GM18502 (cell line): ENCODE results near the gene ELAPOR2.
"Not testable (repeated sequence)": the region's sequence is repeated elsewhere in the genome, so short reads cannot be mapped to it uniquely, and the experiment has no call there.

Experiments
- ATAC-seq: cut with Tn5 transposase; IDR thresholded peaks from one replicate; pipeline ENCODE4 v1.9.1; 2021; ENCODE audit warnings: mild to moderate bottlenecking; ENCODE audit not compliant: unreplicated experiment, poor library complexity

Gene ELAPOR2, protein sequence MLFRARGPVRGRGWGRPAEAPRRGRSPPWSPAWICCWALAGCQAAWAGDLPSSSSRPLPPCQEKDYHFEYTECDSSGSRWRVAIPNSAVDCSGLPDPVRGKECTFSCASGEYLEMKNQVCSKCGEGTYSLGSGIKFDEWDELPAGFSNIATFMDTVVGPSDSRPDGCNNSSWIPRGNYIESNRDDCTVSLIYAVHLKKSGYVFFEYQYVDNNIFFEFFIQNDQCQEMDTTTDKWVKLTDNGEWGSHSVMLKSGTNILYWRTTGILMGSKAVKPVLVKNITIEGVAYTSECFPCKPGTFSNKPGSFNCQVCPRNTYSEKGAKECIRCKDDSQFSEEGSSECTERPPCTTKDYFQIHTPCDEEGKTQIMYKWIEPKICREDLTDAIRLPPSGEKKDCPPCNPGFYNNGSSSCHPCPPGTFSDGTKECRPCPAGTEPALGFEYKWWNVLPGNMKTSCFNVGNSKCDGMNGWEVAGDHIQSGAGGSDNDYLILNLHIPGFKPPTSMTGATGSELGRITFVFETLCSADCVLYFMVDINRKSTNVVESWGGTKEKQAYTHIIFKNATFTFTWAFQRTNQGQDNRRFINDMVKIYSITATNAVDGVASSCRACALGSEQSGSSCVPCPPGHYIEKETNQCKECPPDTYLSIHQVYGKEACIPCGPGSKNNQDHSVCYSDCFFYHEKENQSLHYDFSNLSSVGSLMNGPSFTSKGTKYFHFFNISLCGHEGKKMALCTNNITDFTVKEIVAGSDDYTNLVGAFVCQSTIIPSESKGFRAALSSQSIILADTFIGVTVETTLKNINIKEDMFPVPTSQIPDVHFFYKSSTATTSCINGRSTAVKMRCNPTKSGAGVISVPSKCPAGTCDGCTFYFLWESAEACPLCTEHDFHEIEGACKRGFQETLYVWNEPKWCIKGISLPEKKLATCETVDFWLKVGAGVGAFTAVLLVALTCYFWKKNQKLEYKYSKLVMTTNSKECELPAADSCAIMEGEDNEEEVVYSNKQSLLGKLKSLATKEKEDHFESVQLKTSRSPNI

DNA sequence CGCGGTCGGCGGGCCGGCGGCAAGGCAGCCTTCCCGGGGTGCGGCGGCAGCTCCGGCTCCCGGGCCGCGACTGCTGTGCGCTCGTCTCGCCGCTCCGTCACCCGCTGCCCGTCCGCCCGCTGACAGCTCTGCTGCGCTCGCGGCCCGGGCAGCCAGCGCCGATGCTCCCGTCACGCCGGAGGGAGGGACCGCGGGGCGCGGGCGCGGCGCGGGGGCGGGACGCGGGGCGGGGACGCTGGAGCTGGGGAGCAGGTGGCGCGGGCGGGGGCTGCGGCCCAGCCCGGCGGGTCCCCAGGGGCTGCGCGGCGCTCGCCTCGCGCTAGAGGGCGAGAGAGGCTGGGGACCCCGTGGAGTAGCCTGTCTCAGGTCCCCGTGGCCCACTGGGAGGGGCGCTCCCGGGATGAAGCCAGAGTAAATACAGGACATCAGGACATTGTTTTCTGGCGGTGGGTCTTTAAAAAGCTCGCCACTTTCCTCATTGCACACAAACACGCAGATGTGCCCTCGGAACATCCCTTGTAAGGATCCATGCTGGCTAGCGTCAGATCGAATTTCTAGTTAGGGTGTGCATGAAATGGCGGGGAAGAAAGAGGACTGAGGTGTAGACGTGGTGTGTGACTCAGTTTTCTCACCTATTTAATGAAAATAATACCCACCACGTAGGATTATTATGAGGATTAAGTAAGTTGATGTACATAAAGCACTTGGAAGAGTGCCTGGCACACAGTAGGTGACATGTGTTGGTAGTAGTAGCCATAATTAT, at the start of gene ELAPOR2:
Gene ELAPOR2 (minus strand): TSS at position 130 of the 763 bp plus-strand sequence. CDS start 141 bp downstream, outside the sequence.
- ATAC-seq = peak; percentile 95

DNA sequence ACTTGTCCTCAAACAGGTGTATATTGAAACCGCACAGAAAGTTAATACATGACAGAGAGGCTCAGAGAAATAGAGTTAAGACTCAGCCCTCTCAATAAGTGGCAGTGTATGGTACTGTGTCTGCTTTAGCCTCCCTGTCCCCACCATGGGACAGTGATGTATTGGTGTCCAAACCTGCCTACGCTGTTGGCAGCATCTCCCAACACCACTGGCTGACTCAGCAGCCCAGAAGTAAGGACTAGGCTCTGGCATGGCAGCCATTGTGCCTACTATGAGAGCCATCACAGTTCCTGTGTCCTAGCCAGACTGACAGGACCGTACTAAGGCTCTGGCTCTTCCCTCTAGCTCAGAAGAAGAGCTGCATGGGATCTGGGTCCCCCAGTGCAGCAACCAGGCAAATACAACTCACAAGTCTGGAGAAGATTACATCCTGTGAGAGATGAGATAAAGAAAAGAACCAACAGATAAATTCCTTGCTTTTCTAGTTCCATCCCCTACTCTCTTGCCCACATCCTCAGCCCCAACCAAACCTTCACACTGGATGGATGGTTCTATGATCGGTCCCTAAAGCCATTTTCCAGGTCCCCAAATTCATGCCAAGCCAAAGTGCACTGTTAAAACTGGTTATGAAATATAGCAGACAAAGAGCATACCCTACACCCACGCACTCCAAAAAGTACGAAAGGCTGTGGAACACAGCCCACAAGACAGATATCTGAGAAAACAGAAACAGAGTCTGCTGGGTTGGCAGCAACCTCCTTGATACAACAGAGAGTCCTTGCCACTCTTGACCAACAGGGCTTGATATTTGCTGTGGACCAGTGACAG, 48.7 kb upstream of the ELAPOR2 start:
- ATAC-seq = no peak

DNA sequence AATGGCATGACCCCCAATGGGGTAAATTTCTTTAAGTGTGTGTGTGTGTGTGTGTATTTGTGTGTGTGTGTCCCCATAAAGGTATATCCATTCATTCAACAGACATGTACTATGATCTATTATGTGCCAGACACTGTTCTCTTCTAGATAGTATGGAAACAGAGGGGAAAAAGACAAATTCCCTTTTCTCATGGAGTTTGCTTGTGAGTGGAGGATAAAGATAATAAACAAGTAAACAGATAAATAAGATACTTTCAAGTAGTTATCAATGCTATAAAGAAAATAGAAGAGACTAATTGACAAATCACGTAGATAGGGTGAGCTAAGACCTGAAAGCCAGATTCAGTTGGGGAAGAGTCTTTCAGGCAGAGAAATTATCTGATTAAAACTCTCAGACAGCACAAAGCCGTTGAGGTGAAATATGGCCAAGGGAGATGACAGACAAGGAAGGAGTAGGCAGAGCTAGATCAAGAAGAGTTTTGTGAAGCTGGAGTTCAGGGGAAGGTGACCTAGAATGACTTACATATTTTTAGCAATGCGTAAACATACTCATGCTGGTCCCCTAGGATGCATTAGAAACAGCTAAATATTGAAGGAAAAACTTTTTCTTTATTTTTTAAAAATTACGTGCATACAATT, 47.6 kb upstream of the ELAPOR2 start:
- no peak for ATAC-seq

DNA sequence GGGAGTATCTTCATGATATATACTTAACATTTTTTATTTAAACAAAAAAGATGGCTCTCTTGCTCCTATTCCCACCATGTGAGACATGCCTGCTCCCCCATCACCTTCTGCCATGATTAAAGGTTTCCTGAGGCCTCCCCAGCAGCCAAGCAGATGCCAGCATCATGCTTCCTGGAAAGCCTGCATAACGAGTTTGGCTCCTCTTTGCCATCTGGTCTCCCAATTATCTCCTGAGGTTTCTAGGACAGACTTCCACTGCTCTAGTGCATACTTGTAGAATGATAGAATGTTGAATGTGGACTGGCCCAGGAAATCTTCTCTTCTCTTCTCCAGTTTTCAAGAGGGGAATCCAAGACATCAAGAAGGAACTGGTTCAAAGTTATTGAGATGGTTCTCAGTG, 45.9 kb upstream of the ELAPOR2 start:
- ATAC-seq = no peak

DNA sequence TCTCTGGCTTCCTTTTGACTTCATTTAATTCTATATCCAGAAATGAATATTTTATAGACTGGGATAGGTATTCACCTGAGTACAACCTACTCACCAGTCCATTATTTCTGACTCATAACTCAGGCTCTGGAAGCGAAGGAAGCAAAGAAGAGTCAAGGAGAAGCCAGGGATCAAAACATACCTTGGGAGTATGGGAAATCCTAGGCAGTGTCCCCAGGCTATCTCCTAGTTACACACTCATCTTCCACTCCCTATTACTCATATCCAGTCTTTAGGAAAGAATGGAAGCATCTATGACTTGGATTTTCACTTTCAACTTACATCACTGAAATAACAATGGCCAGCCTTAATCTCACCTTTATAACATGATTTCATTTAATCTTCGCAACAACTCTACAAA, 40.9 kb upstream of the ELAPOR2 start:
- no peak for ATAC-seq

DNA sequence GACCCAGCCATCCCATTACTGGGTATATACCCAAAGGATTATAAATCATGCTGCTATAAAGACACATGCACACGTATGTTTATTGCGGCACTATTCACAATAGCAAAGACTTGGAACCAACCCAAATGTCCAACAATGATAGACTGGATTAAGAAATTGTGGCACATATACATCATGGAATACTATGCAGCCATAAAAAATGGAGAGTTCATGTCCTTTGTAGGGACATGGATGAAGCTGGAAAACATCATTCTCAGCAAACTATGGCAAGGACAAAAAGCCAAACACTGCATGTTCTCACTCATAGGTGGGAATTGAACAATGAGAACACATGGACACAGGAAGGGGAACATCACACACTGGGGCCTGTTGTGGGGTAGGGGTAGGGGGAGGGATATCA, 37.9 kb upstream of the ELAPOR2 start:
- not testable (repeated sequence) for ATAC-seq

DNA sequence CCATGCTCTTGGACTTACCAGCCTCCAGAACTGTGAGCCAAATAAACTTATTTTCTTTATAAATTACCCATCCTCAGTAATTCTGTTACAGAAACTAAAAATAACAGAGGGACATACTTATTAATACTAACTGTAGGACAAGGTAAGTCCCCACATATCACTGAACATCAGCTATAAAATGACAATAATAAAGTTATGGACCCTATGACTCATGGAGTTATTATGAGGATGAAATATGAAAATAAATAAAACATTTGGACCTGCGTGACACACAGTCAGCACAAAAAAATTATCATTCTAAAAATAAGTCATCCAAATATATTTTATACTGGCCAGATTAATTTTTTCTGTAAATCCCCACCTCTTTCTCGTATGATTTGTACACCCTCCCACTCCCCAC, 34.9 kb upstream of the ELAPOR2 start:
- no peak for ATAC-seq

DNA sequence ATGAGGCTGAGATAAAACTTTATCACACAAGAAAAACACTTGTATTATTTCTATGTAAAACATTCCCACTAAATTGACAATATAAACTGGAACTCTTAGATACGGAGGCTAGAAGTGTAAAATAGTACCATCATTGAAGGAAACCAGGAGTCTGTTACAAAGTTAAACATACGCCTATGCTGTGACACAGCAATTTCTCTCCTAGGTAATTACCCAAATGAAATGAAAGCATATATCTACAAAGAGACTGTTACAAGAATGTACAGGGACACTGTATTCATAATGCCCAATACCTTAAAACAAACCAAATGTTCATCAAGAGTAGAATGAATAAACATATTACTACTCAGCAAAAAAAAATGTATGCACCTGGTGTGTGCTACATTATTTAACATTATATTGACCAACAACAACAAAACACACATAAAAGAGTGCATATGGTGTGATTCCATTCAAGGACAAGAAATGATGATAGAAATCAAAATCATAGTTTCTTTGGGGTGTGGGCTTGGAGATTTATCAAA, 33.2 kb upstream of the ELAPOR2 start:
- no peak for ATAC-seq

DNA sequence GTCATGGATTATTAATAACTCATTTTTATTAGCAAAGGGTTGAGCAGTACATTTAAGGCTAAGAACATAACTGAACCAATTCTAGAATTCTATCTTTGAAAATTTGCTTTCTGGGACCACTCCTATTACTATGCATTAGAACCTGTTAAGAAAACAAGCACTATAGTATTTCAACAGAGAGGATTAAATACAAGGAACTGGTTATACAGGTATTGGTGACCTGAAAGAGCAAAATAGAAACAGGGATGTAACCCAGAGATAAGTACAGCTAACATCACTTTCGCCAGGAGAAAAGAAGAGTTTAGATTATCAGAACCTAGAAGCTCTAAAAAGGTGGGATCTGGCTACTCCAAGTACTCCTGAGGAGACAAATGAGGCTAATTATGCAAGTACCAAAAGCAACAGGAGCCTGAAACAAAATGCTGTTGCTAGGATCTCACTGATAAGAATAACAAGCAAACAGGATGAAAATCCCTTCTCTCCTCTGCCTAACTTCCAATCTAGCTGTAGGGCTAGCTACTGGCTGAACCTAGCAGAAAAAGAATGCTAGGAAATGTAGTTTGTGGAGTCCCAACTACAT, 32.1 kb upstream of the ELAPOR2 start:
- ATAC-seq = no peak

DNA sequence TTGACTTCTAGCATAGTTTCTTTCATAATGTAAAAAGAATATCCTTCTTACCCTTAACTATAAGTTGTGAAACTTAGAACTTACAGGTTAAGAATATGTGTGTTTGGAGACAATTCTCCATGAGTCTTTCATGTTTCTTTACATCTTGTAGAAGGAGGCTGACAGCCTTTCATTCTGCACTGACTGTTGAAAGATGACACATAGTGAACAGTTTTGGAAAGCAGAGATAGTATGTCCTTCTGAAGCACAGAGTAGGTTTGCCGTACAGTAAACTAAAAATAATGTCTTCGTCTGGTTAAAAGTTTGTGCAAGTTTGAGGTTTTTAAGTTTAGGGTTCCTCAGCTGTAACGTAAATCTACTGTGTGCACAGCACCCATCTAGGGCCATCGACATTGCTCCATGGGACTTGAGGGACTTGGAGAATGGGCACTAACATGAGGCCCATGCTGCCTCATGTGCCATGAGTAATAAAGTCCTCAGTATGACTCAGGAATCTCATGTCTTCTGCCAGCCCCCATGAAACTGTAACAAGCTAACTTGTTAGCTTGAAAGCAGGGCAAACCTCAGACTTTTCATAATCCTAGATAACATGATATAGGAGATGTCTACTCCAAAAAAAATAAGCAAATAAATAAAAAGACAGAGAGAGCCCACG, 24.5 kb upstream of the ELAPOR2 start:
- ATAC-seq = no peak

DNA sequence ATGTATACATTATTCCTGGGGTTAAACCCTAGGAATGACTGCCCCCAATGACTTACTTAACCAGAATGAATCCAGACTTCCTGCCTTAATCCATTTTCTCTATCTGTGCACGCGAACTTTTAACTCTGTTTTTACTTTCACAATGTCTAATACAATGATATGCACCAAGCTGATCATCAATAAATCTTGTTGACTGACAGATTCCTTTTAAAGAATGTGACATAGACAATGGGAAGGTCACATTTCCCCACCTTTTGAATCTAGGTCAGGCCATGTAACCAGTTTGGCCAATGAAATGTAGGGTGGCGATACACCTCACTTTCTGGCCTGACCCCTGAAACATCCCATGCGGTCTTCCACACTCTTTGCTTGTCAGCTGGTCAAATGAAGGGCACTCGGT, 23.2 kb upstream of the ELAPOR2 start:
- ATAC-seq = no peak

DNA sequence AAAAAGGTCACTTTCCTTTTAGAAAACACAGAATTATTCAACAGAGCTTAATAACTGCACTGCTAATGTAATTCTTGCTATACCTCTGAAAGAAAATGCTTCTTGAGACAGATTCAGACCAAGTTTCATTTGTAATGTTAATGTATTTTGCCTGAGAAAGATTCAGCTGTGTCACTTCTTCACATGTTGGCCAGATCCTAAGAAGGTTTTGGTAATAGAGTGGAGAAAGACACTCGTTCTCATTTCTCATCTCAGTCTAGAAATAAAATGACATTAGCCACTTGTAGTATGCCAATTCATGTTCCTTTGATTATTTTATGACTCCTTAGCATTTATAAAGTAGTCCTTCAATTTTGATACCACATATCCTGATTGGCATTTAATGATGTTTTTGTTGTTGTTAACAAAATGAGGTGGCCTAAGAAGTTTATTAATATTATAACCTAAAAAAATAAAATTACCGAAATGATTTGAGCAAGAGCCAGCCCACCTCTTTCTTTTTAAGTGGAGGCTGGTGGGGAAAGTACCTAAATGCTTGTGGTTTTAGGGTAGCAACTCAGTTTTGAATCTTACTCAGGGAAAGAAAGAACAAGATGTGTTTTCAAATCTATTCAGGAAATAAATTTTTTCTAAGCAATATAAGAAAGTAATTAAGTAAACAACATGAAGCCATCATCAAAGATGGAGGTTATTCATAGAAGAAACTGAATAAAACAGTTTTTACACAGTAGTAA, 16.4 kb upstream of the ELAPOR2 start:
- peak; percentile 92 for ATAC-seq

DNA sequence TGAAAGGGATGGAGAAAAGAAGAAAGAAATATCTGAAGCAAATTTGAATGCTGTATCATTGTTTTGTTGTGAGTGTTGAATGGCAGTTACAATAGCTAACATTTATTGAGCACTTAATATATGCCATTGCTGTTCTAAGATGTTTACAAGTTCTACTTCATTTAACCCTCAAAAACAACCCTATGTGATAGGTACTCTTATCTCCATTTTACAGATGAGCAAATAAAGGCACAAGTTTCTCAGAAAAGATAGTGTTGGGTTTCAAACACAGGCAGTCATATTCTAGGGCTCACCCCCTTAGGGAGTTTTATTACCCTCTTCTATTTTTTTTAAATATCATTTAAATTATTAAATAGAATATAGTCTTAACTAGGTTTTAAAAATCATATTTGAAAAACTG, 8.3 kb upstream of the ELAPOR2 start:
- ATAC-seq = no peak

DNA sequence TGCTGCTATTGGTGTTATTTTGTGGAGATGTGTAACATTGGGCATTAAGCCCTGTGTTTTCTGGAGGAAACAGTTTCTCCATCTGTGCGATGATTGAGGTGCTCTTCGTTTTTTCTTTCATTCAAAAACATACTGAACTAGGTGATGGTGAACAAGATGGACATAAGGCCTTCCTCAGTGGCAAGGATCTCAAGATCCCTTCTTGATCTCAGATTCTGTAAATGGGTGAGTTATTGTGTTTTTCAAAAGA, 759 bp upstream of the ELAPOR2 start:
- ATAC-seq = no peak

DNA sequence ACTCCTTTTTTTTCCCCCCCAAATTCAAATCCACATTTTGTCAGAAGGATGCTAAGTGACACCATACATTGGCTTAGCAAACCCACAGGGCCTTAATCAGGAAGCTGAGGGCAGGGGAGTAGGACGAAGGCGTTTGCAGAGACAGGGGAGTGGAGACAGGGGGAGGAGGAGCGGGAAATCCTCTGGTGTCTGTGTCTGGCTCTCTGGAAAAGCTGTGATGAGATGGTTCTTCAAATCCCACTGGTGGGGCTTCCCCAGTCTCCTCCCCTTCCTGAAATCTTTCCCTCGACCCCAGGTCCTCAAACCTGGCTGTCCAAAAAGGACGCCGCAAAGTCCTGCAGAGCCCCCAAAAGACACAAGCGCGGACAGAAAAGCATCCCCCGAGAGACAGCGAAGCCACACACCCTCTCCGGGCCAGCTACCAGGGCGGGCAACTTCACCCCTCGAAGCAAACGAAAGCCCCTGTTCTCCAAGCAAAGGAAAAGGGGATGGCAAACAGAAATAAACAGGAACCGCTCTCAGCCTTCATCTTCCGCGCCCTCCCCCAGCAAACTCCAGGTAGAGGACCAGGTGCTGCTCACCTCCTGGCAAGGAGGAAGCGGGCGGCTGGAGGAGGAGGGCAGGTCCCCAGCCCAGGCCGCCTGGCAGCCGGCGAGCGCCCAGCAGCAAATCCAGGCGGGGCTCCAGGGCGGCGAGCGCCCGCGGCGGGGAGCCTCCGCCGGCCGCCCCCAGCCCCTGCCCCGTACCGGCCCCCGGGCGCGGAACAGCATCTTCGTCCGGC, 520 bp downstream of the ELAPOR2 start:
- ATAC-seq = peak; percentile 50

DNA sequence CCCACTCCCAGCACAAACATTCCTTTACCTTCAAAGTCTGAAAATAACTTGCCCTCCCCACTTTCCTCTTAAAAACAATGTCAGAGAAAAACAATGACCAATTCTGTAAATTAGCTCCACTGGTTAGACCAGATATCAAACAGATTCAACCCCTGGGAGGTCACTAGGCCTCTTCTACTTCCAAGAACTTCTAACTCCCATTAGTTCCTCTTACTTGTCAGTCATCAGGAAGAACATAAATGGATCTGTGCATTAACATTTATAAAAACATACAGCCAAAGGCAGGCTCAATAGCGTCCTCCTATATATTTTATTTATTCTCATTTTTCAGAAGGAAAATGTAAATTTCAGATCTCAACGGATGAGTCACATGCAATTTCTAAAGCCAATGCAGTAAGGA, 2.2 kb downstream of the ELAPOR2 start:
- ATAC-seq = no peak

DNA sequence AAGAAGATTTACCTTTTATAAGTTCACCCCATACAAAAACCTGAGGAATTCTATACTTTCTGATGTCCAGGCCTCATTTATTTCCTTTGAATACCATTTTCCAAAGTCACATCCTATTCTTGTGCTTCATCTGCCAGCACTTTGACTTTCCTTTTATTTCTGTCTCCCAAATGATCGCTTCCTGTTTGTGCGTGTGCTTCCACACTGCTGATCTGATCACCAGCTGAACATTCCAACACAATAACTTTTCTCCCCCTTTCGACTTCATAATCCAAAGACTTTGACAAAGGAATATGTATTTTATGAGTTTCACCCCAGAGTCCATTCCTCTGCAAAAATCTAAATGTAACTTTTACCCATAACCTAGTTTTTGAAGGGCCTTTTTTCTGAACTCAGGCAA, 3.1 kb downstream of the ELAPOR2 start:
- no peak for ATAC-seq
